CD4-positive, alpha-beta T cell treated with Interleukin-12 subunit alpha and Interleukin-12 subunit beta, for 1 hour (primary cell): ENCODE data around the gene PLEKHA6.
"Not testable (repeated sequence)": the region's sequence is repeated elsewhere in the genome, so short reads cannot be mapped to it uniquely, and the experiment has no call there.

Experiments
- DNase-seq: peaks from one replicate; pipeline ENCODE4 v3.0.0-alpha.2; 2020

The PLEKHA6 gene

DNA sequence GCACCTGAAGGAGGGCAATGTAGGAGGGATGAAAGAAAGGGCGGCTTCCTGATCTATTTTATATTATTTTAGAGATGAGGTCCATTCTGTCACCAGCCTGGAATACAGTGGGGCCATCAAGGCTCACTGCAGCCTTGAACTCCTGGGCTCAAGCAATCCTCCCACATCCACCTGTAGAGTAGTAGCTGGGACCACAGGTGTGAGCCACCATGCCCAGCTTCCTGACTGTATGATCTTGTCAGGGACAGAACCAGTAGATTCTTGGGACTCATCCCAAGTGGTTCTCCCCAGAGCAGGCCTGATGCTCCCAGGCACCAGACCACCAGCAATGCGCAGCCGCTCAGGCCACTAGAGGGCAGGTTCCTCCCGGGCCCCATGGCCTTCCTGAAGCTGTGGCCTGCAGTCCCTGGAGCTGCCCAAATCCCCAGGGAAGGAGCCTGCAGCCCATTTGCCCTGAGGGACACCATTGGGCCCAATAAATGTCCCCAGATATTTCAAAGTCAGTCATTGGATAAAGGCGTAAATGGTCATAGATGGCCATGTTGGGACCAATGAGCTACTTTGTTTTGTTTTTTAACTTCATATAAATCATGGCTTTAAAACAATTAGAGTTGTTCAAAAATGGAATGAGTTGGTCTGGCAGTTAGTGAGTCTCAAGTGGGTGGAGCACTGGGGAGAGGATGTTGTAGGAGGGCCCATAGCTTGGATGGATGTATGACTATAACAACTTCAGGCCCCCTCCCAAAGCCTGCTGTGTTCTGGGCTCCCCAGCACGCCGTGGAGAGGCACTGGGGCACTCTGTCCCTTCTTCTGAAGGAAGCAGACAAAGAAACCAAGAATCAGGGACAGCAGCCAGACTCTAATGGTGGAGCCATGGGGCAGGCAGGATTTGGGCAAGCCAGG is 101.3 kb downstream of the PLEKHA6 start:
- peak; percentile 6 for DNase-seq

DNA sequence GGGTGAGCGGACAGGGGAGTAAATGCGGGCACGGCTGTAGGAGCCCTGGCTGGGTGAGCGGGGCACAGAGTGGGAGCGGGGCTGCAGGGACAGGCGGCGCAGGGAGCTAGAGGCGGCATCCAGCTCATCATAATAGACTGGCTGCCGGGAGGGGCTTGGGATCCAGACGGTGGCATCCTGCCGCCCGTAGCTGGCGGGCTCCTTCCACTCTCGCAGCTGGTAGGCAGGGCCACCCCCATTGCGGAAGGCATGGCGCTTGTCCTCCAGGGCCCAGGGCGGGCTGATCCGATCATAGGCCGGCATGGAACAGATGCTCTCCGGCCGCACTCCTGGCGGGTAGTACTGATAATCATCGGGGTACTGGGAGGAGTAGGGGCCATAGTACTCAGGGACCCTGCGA is 102.3 kb downstream of the PLEKHA6 start:
- DNase-seq, result no peak

DNA sequence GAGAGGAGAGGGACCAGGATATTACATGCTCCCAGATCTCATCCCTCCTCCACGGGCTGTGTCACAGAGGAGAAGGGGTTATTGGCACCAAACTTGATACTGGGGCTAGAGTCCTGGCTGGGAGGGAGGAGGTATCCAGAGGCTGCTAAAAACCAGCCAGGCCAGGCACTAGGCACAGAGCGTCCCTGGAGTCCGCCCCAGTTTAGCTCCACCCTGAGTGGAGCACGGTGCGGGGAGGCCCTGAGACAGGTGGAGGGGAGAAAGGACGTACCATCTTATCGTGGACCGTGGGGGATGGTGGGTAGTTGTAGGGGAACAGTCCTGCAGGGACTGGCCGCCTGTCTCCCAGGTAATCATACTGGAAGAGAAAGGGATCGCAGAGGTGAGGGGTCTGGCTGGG is 103.2 kb downstream of the PLEKHA6 start:
- DNase-seq, result no peak

DNA sequence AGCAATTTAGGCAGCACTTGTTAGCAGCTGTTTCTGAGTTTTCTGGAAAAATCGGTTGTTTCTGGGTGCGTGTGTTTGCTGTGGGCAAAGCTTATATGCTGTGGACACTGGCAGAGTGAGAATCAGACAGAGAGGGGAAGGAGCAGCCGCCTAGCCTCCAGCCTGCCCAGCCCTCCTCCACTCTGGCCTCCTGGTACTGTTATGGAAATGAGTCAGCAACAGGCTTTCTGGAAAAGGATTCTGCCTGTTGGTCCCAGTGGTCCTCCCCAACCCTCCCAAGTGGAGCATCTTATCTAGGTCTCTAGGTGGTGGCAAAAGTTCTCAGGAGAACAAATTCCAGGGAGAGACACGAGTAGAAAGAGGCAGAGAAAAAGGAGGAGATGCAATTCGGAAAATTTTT is 103.8 kb downstream of the PLEKHA6 start:
- DNase-seq, result no peak

DNA sequence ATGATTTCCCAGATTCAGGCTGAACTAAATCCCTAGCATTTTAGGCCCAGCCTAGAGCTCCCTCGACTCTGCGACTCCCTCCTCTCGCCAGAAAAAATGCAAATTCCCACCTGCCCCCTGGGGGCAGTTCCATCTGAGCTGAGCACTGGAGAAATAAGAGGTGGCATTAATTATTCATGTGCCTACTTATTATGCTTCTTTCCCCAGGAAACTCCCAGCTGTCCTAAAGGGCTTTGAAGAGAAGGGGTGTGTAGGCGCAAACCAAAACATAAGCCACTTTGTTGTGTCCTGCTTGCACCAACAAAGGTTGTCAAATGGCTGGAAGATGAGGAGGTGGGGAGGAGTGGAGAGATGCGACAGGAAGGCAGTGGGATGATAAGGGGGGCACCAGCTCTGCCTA is 104.5 kb downstream of the PLEKHA6 start:
- no peak for DNase-seq

DNA sequence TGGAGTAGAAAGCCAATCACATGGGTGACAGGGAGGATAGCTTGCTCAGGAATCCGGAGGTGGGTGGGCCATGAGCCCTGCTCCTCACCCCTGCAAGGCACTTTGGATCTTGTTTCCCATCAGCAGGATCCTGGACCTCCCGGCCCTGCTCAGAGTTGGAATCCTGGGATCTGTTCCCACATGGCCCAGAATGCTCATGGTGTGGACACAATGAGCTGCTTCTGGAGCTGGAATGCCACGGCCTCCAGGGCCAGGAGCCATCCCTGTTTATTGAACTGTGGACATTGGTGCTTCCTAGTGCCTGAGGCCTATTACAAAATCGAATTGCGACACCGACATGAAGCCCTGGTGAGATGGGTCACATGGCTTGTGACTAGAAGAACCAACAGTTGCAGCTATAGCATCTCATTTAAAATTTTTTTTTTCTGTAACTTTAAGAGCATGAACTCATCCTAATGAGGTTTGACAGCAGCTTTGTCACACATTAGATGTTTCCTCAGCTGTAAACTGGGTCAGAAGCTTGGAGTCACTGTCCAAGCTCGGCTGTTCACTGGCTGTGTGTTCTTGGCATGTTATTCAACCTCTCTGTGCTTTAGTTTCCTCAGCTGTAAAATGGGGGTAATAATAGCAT is 105.6 kb downstream of the PLEKHA6 start:
- no peak for DNase-seq

DNA sequence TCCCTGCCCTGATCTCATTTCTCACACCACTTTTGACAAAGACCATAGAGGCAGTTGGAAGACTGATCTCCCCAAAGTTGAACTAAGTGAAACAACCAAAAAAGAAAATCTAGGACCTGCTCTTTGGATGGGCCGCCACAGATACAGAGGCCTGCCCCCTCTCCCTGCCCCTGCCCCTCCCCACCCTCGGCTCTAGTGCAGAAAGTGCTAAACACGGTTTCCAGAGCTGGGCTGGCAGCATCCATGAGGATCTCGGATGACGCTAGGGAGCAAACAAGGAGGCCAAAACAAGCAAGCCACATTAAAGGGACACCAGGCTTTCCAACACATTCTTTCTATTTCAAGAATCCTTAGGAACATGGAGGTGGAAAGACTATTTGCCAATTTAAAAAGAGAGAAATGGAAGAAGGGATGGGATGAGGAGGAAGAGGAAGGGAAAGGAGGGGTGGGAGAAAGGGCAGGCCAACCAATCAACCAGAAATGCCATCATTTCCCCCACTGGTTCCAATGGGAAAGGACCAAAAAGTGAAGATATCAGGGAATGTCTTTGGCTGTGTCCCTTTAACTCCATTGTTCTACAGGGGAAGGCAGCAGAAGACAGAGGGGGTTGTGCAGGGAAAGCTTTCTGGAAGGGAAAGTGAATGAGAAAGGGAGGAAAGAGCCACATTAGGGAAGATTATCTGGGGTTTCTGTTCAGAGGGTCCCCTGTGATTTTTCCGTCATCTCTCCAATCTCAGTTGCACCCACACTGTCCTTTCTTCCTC is 107.6 kb downstream of the PLEKHA6 start:
- no peak for DNase-seq

DNA sequence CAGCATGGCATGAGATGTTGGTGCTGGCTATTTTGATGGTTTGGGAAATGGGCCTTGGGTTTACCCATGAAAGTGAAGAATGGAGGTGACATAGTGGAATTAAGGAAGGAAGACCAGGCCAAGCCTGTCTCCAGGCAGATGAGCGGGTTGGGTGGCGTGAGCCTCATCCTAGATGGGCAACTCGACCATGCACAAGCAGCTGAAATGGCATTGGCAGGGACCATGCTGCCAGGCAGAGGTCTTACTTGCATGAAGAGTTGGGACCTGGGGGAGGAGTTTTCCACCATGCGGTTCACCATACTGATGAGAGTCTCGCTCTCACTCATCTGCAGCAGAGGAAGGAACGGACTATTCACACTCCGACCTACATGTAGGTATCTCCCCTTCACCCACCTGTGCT is 108.4 kb downstream of the PLEKHA6 start:
- no peak for DNase-seq

DNA sequence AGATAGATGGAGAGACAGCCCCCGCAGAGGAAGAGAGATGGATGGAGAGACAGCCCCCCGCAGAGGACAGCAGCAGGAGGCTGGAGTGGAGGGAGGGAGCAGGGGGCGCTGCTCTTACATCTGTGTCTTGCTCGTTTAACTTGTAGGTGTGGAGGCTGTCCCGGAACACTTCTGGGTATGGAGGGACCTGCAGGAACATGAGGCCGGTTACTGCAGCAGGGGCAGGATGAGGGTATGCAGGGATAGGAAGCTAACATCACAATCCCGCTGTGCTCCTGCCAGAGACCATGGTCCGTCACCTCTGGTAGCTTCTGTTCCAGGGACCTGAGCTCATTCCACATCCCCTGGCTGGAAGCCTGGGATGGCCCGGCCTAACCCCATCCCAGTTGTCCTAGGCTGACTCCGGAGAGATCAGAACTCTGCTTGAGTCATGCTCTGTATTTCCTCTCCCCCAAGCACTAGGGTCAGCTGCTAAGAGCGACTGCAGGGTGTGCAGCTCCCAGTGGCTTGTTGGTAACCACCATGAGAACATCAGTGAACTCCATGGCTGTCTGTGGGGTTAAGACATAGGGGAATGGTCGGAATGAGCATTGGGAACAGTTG is 109.2 kb downstream of the PLEKHA6 start:
- DNase-seq, result no peak

DNA sequence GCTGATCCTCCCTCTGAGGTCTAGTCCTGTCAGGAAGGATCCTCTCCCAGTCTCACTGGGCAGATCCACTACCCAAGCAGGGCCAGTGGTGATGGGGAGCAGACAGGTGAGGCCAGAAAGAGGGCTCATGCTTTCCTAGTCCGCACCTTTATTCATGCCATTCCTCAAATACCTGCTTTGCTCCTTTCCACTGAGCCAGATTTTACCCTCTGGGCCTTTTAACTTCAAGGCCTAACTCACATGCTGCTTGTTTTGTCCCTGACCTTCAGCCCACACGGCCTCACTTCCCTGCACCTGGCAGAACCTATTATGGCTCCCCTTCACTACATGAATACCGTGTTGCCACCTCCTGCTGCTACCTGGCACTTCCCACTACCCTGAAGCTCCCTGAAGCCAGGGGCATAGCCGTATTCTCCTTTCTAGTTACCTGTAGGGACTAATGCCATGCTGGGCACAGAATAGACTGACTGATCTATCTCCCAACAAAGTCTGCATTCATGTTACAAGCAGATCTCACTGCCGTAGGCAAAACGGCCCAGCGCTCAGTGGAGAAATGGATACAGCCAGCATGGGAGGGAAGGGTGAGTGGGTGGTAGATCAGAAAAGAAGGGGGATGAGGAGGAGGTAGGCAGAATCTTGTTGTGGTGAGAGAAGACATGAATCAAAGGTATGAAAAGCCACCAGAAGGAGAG is 109.8 kb downstream of the PLEKHA6 start:
- DNase-seq, result no peak

DNA sequence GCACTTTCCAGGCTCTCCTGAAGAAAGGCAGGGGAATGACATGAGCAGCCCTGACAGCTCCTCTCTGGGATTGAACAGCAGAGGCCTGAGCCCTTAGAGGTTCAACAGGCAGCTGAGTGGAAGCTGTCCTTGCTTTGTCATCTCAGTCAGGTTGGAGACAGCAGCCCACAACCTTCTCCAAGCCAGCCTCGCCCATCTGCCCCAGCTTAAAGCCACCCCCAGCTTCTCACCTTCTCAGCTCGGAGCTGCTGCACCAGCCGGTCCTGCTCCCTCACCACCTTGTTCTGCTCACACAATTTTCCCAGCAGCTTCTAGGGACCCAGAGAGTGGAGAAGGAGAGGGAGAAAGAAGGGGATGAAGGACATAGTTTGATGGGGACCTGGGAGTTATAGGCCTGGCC is 110.8 kb downstream of the PLEKHA6 start:
- no peak for DNase-seq

DNA sequence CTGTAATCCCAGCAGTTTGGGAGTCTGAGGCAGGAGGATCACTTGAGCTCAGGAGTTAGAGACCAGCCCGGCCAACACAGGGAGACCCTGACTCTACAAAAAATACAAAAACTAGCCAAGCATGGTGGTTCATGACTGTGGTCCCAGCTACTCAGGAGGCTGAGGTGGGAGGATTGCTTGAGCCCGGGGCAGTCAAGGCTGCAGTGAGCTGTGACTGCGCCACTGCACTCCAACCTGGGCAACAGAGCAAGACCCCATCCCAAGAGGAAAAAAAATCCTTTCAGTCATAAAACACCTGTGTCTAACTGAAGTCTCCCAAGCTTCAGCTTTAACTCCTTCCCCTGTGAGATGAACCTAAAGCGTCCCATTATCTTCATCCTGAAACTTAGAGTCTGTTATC is 112.9 kb downstream of the PLEKHA6 start:
- DNase-seq, result no peak

DNA sequence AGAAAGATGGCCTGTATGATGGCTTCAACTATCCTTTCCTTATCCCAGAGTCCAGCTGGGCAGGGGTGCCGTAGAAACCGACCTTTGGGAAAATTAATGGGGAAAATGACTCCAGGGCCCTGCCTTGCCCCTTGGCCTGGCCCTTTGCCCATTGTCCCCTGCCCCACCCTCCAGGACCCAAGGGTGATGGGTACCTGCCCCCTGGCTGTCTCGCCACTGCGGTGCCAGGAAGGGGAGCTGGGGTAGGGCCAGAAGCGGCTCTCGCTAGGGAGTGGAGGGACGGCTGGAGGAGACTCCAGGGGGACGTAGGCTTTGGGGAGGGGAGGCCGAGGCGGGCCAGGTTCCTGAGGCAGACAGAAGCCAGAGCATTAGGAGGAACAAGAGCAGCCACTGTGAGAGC is 116.8 kb downstream of the PLEKHA6 start:
- DNase-seq, result no peak

DNA sequence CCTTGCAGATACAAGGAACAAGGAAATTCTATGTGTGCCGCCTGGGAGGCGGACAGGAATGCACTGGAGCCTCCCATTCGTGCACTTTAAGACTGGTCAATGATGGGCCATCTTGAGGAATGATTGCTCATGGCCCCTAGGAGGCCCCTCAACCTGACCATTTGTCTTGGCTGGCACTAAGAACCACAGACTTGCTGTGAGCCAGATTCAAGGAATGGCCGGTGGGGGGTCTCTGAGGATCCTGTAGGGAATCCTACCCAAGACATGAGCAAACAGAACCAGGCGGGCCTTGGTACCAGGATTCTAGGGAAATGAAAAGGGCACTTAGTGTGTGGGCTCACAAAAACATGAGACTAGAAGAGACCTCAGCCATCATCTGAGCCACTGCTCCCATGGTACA is 117.8 kb downstream of the PLEKHA6 start:
- DNase-seq, result no peak

DNA sequence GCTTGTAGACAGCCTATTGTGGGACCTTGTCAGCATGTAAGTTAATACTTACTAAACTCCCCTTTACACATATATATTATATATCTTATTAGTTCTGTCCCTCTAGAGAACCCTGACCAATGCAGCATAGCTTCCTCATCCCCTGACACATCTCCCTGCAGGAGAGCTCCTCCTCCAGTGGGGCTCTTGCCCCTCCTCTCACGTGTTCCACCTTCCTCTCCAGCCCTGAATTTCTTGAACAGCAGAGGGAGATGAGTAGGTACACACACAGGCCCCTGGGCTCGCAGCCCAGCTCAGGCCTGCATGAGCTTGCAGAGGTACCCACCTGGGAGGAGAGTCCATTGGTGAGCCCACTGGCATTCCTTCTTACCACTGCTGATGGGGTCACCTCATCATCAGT is 118.7 kb downstream of the PLEKHA6 start:
- no peak for DNase-seq

DNA sequence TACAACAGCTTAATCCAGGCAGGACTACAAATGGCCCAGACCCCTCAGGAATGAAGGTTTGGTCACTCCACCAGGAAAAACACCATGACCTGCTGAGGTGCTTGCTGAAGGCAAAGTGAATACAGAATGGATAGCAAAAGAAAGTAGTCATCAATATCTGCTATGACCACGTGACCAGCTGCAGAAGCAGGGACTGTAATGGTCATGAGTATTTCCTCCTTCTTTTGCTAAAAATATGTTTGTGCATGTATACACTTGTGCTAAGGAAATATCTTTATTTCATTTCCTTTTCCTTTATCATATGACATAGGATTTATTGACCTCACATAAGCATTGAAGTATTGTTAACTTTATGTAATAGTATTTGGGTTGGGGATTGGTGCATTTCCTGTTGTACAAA is 119.5 kb downstream of the PLEKHA6 start:
- no peak for DNase-seq

DNA sequence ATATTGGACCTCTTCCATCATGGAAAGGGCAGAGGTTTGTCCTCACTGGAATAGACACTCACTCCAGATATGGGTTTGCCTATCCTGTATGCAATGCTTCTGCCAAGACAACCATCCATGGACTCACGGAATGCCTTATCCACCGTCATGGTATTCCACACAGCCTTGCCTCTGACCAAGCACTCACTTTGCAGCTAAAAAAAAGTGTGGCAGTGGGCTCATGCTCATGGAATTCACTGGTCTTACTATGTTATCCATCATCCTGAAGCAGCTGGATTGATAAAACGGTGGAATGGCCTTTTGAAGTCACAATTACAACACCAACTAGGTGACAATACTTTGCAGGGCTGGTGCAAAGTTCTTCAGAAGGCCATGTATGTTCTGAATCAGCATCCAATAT is 120.3 kb downstream of the PLEKHA6 start:
- not testable (repeated sequence) for DNase-seq

DNA sequence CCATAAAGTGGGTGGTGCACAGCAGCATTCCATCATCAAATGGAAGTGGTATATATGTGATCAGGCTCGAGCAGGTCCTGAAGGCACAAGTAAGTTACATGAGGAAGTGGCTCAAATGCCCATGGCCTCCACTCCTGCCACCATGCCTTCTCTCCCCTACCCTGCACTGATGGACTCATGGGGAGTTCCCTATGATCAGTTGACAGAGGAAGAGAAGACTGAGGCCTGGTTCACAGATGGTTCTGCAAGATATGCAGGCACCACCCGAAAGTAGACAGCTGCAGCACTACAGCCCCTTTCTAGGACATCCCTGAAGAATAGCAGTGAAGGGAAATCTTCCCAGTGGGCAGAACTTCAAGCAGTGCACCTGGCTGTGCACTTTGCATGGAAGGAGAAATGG is 121.2 kb downstream of the PLEKHA6 start:
- DNase-seq, result not testable (repeated sequence)

DNA sequence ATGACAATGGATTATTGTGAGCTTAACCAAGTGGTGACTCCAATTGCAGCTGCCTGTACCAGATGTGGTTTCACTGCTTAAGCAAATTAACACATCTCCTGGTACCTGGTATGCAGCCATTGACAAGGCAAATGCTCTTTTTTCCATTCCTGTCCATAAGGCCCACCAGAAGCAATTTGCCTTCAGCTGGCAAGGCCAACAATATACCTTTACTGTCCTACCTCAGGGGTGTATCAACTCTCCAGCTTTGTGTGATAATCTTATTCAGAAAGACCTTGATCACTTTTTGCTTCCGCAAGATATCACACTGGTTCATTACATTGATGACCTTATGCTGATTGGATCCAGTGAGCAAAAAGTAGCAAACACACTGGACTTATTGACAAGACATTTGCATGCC is 122.2 kb downstream of the PLEKHA6 start:
- DNase-seq, result not testable (repeated sequence)

DNA sequence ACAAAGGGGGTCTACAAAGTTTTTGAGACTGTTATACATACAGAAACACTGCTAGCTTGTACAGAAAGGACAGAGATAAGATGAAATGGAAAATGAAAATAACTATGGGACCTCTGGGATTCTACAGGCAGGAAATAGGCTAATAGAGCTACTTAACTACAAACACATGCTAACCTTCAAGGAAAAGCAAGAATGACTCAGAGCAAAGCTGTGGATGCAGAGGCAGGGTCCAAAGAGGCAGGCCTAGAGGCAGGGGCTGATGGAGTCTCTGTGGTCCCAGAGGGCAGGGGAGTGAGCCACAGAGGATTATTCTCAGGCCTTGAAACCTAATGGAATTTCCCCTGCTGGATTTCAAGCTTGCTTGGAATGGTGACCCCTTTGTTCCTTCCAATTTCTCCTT is 127.2 kb downstream of the PLEKHA6 start:
- DNase-seq, result no peak

DNA sequence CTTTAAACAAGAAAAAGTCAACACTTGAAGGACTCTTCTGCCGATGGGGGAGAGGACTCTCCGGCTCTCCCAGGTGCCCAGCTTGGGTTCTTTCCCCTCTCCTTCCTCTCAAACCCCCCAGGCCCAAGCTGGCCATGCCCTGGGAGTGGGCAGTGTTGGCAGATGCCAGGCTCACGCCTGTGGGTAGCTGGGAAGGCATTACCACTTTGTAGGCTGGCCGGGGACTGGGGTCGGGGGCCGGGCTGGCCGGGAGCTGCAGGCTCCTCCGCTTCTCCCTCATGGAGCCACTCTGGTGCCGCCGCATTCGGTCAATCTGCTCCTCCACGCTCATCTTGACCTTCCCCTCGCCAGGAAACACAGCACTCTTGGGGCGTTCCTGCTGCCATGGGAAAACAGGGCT is 129.5 kb downstream of the PLEKHA6 start:
- DNase-seq, result no peak

DNA sequence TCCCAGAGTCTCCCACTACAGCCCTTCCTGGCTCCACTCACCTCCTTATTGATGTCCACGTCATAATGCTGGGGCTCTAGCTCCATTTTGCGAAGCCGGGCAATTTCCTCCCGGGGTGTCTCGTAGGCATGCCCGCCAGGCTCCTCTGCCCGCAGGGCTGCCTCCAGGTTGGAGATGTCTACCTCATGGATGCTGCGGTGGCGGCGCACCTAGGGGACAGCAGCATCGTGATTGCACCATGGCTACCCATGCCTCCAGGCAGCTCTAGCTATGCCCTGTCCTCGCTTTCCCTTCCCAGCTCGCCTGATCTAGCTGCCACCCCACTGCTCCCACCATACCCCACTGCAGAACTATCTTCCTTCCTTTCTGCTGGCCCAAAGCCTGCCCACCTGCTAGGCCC is 130.8 kb downstream of the PLEKHA6 start:
- DNase-seq, result no peak
